HepG2 (cell line): Measurements from ENCODE around the gene TGFBRAP1. TPM values are rescaled to one million over a fixed set of nuclear protein-coding genes. Genes with fewer than 3 reads are reported as not detected.

Experiments
- ATAC-seq: fragments of 200-7000 bp; cut with Tn5 transposase; 3 replicates; pipeline ENCODE4 v1.9.1; 2020; ENCODE audit warnings: mild to moderate bottlenecking, moderate library complexity
- BruUV-seq: library from RNA; stranded (reverse); fragments of 400-500 nt; replicated peaks from 2 replicates; lab custom pipeline; 2021; lab: Mats Ljungman, UMichigan
- CTCF ChIA-PET: fragments of 300-600 bp; formaldehyde crosslinking; extraction: SDS; loops from one replicate; lab custom pipeline; 2021; ENCODE audit warnings: low total read pairs, inconsistent platforms, low intra/inter-chr PET ratio; lab: Yijun Ruan, JAX
- POLR2A ChIA-PET: fragments of 350-600 bp; sonication (Branson Sonifier 250); formaldehyde crosslinking; loops from one replicate; lab custom pipeline; 2020; ENCODE audit warnings: antibody characterized with exemption, inconsistent platforms; lab: Yijun Ruan, JAX
- DNase-seq: peaks from one replicate; pipeline ENCODE4 v3.0.0-alpha.2; 2015; ENCODE audit warnings: low spot score
- FAIRE-seq: peaks from 3 replicates; lab custom pipeline; 2011; peaks lifted over from hg19 to GRCh38; lab: Jason Lieb, UNC
- H2AFZ ChIP-seq: one replicate; pipeline ENCODE4 v1.6.1; 2011; ENCODE audit warnings: low read length, inconsistent platforms
- H3K27ac ChIP-seq: fragments of 300-600 bp; 3 replicates; pipeline ENCODE4 v1.8.0; 2011; ENCODE audit warnings: mixed run types, mild to moderate bottlenecking, mixed read lengths, low read length, inconsistent platforms; ENCODE audit not compliant: insufficient read depth; ENCODE audit errors: extremely low read length
- H3K27me3 ChIP-seq, 2 experiments: fragments of 200-600 bp in 1 of 2; 2 replicates in 1 of 2; 3 replicates in 1 of 2; pipeline versions ENCODE4 v1.6.0 to v1.8.0; 2011; ENCODE audit warnings: low read length in 2 of 2, mild to moderate bottlenecking in 2 of 2, moderate library complexity in 2 of 2, inconsistent platforms in 1 of 2; ENCODE audit not compliant: insufficient read depth in 2 of 2, control insufficient read depth in 1 of 2
- H3K36me3 ChIP-seq, 2 experiments: fragments of 200-600 bp in 1 of 2; replicated peaks in 1 of 2; 2 replicates in 1 of 2; 3 replicates in 1 of 2; pipeline versions ENCODE4 v1.5.1 to v1.8.0; 2011; ENCODE audit warnings: low read length in 2 of 2, inconsistent platforms in 1 of 2; ENCODE audit not compliant: insufficient read depth in 2 of 2, control insufficient read depth in 1 of 2
- H3K4me1 ChIP-seq: 2 replicates; pipeline ENCODE4 v1.5.1; 2012; ENCODE audit warnings: low read length, inconsistent platforms; ENCODE audit not compliant: insufficient read depth
- H3K4me2 ChIP-seq: 2 replicates; pipeline ENCODE4 v1.6.0; 2011; ENCODE audit warnings: low read depth, low read length, inconsistent platforms
- H3K4me3 ChIP-seq, 3 experiments: fragments of 200-600 bp in 1 of 3; sonication (generic), shearing (Covaris generic) in 1 of 3; replicated peaks in 1 of 3; 2 replicates each; pipeline ENCODE4 v1.5.1; 2011 to 2016; ENCODE audit warnings: low read length in 3 of 3, inconsistent platforms in 2 of 3, low read depth in 2 of 3, mild to moderate bottlenecking in 2 of 3, control low read depth in 1 of 3, mixed read lengths in 1 of 3; ENCODE audit not compliant: insufficient read depth in 1 of 3
- H3K79me2 ChIP-seq: one replicate; pipeline ENCODE4 v1.6.1; 2011; ENCODE audit warnings: low read length, inconsistent platforms; ENCODE audit not compliant: insufficient read depth
- H3K9ac ChIP-seq: 2 replicates; pipeline ENCODE4 v1.6.0; 2011; ENCODE audit warnings: mild to moderate bottlenecking, low read depth, low read length, inconsistent platforms; ENCODE audit not compliant: insufficient read depth
- H3K9me3 ChIP-seq: 2 replicates; pipeline ENCODE4 v1.5.1; 2012; ENCODE audit warnings: mild to moderate bottlenecking, low read length
- H4K20me1 ChIP-seq: 2 replicates; pipeline ENCODE4 v1.6.0; 2011; ENCODE audit warnings: inconsistent platforms, mild to moderate bottlenecking, low read length, moderate library complexity; ENCODE audit not compliant: insufficient read depth
- CENPT ChIP-seq: sonication (generic); formaldehyde crosslinking; IDR thresholded peaks from 2 replicates; pipeline ENCODE4 v1.8.0; 2022; ENCODE audit warnings: low read depth, mild to moderate bottlenecking, moderate library complexity, missing genetic modification reagents
- FOSL2 ChIP-seq: sonication (generic); formaldehyde crosslinking; IDR thresholded peaks from 2 replicates; pipeline ENCODE4 v1.4.0; 2020; ENCODE audit warnings: missing genetic modification reagents
- KDM3A ChIP-seq: IDR thresholded peaks from 2 replicates; pipeline ENCODE4 v1.6.1; 2018; ENCODE audit warnings: low read depth, missing compliant biosample characterization
- NCOR1 ChIP-seq: fragments of 200-600 bp; sonication (generic); IDR thresholded peaks from 2 replicates; pipeline ENCODE4 v1.7.0; 2017; ENCODE audit warnings: antibody characterized with exemption, low read length, borderline replicate concordance
- TGIF2 ChIP-seq: IDR thresholded peaks from 2 replicates; pipeline ENCODE4 v1.6.1; 2016; ENCODE audit warnings: control low read depth, missing compliant biosample characterization
- ZNF281 ChIP-seq: sonication (generic); formaldehyde crosslinking; IDR thresholded peaks from 2 replicates; pipeline ENCODE4 v1.4.0; 2020; ENCODE audit warnings: missing genetic modification reagents, borderline replicate concordance
- ZNF451 ChIP-seq: sonication (generic); formaldehyde crosslinking; IDR thresholded peaks from 2 replicates; pipeline ENCODE4 v1.5.0; 2020; ENCODE audit warnings: mild to moderate bottlenecking, missing genetic modification reagents
- ZNF547 ChIP-seq: sonication (generic); formaldehyde crosslinking; IDR thresholded peaks from 2 replicates; pipeline ENCODE4 v1.5.1; 2020; ENCODE audit warnings: mild to moderate bottlenecking, missing genetic modification reagents
- WGBS: methylation state at CpG from one replicate; pipeline ENCODE4 v1.1.6; 2017; ENCODE audit warnings: low lambda C conversion rate; 5-methylcytosine and 5-hydroxymethylcytosine counted together
- in situ Hi-C: cut with HindIII; loops from 2 replicates; pipeline ENCODE4 v1.10.0; 2017; ENCODE audit warnings: low pct_unique_long_range_greater_than_20kb; ENCODE audit not compliant: extremely low pct_ligation_motif_present
- intact Hi-C: fragments of 100-400 bp; cut with micrococcal nuclease; formaldehyde crosslinking; loops from one replicate; pipeline ENCODE4 v1.10.0; 2022; ENCODE audit not compliant: unreplicated experiment
- polyA plus RNA-seq, 8 experiments: library from polyadenylated mRNA; depleted of rRNA in 3 of 8; stranded (reverse) in 7 of 8; unstranded in 1 of 8; fragments of >200 nt; fragmentation: Illumina TruSeq in 4 of 8; extraction: Trizol in 4 of 8; gene quantifications; 2 replicates each; pipeline versions ENCODE4 v1.2.1 to v1.2.3, GENCODE V29; 2011 to 2016; ENCODE audit warnings: low read depth in 4 of 8, missing spikeins in 1 of 8, mixed read lengths in 1 of 8; ENCODE audit not compliant: insufficient read depth in 1 of 8
- total RNA-seq, 5 experiments: library from RNA; depleted of rRNA; stranded (reverse); fragments of >200 nt; fragmentation: Illumina TruSeq; extraction: Trizol; gene quantifications; 2 replicates each; pipeline ENCODE4 v1.2.3, GENCODE V29; 2016; ENCODE audit warnings: low read depth in 1 of 5

TGFBRAP1 gene
- total and polyA plus RNA-seq, 2 of the 13 experiments (the other 11 are each of a cell fraction or from before 2014, with no cell fraction given) = 12.7 to 22.9 TPM

DNA sequence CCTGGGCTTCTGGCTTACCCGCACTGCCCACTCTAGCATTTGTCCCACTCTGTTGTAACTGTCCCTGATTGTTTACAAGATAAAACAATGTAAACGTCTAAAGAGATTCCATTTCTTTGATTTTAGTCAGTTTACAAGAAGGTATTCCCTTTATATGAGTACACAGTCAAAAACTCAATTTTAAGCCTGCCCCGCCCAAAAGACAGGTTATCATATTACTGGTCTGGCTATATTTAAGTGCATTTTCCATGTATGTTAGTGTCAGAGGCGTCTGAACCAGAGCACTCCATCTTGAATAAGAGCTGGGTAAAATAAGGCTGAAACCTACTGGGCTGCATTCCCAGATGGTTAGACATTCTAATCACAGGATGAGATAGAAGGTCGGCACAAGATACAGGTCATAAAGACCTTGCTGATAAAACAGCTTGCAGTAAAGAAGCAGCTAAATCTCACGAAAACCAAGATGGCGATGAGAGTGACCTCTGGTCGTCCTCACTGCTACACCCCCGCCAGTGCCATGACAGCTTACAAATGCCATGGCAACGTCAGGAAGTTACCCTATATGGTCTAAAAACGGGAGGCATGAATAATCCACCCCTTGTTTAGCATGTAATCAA lies 73.0 kb downstream of the TGFBRAP1 start:
- H3K9me3 ChIP-seq = no peaks in the 10 kb centered on the region
- BruUV-seq = no TSS peak
- FAIRE-seq = no peak
- intact Hi-C loops = no loop called here
- WGBS = 40% methylated on average over 11 of the region's 11 CpGs
- TF ChIP-seq TGIF2 (CRISPR knock-in tag) = no peak
- no peak for TF ChIP-seq ZNF547 (CRISPR knock-in tag)
- no peak for TF ChIP-seq FOSL2 (CRISPR knock-in tag)
- no peak for TF ChIP-seq KDM3A (CRISPR knock-in tag)
- no peak for TF ChIP-seq CENPT
- no peak for TF ChIP-seq ZNF281
- TF ChIP-seq ZNF451 = no peak
- TF ChIP-seq NCOR1 = no peak
- TF ChIP-seq, all 625 proteins: peak for 0
- no peaks in the 10 kb centered on the region for H3K79me2 ChIP-seq
- no peak overlapping the region for H2AFZ ChIP-seq
- CTCF ChIA-PET = no interaction called here
- DNase-seq = no peak
- H3K4me1 ChIP-seq = no peaks in the 10 kb centered on the region
- no peak overlapping the region for H3K27ac ChIP-seq
- no peaks in the 10 kb centered on the region for H3K27me3 ChIP-seq
- H3K9ac ChIP-seq = no peak overlapping the region
- H3K36me3 ChIP-seq = no peaks in the 10 kb centered on the region
- POLR2A ChIA-PET = no interaction called here
- in situ Hi-C loops = no loop called here
- no peak for ATAC-seq
- H3K4me2 ChIP-seq = no peak overlapping the region
- no peaks in the 10 kb centered on the region for H4K20me1 ChIP-seq
- no peak overlapping the region for H3K4me3 ChIP-seq
